HK-2 (cell line): ENCODE results near the gene CIB4.

Experiments used
- DNase-seq: peaks from one replicate; pipeline ENCODE4 v3.0.0-alpha.2; 2018; ENCODE audit not compliant: unreplicated experiment

Gene CIB4

GRCh38 chr2:26550276-26551015, 90.7 kb downstream of the CIB4 start:
- no peak for DNase-seq

GRCh38 chr2:26542676-26543505, 98.3 kb downstream of the CIB4 start:
- DNase-seq: no peak

GRCh38 chr2:26542194-26542455, 99.0 kb downstream of the CIB4 start:
- no peak for DNase-seq

GRCh38 chr2:26541401-26542193, 99.6 kb downstream of the CIB4 start:
- no peak for DNase-seq

GRCh38 chr2:26540961-26541360, 100.2 kb downstream of the CIB4 start:
- no peak for DNase-seq

- DNase-seq: no peak
Observed at GRCh38 chr2:26540306-26540705, 100.9 kb downstream of the CIB4 start.

- DNase-seq: no peak
Observed at GRCh38 chr2:26537826-26538475, 103.2 kb downstream of the CIB4 start.

- no peak for DNase-seq
Observed at GRCh38 chr2:26537069-26537825, 103.9 kb downstream of the CIB4 start.

- DNase-seq: no peak
Observed at GRCh38 chr2:26536371-26537068, 104.6 kb downstream of the CIB4 start.

GRCh38 chr2:26535663-26536275, 105.4 kb downstream of the CIB4 start:
- DNase-seq: no peak

- no peak for DNase-seq
Observed at GRCh38 chr2:26534865-26535662, 106.1 kb downstream of the CIB4 start.

GRCh38 chr2:26534098-26534864, 106.9 kb downstream of the CIB4 start:
- DNase-seq: no peak

- no peak for DNase-seq
Observed at GRCh38 chr2:26533661-26534060, 107.5 kb downstream of the CIB4 start.

GRCh38 chr2:26532301-26533250, 108.6 kb downstream of the CIB4 start:
- no peak for DNase-seq
